HUES48 (cell line): Measurements from ENCODE around the gene PIGZ.

Experiments
- H3K27ac ChIP-seq: one replicate; pipeline ENCODE4 v1.7.0; 2013; ENCODE audit warnings: low read depth, low read length, inconsistent platforms
- H3K27me3 ChIP-seq: 2 replicates; pipeline ENCODE4 v1.6.1; 2013; ENCODE audit warnings: mild to moderate bottlenecking, low read length; ENCODE audit not compliant: control insufficient read depth, insufficient read depth
- H3K36me3 ChIP-seq: 2 replicates; pipeline ENCODE4 v1.6.1; 2013; ENCODE audit warnings: low read length; ENCODE audit not compliant: control insufficient read depth, insufficient read depth
- H3K4me1 ChIP-seq: 2 replicates; pipeline ENCODE4 v1.6.1; 2013; ENCODE audit warnings: mild to moderate bottlenecking, low read length; ENCODE audit not compliant: control insufficient read depth, insufficient read depth
- H3K4me3 ChIP-seq: 2 replicates; pipeline ENCODE4 v1.5.1; 2013; ENCODE audit warnings: mild to moderate bottlenecking, low read depth, low read length
- H3K9ac ChIP-seq: 2 replicates; pipeline ENCODE4 v1.6.1; 2013; ENCODE audit warnings: mild to moderate bottlenecking, low read depth, low read length, moderate library complexity
- H3K9me3 ChIP-seq: 2 replicates; pipeline ENCODE4 v1.6.1; 2013; ENCODE audit warnings: low read length; ENCODE audit not compliant: control insufficient read depth, insufficient read depth

Gene PIGZ

GRCh38 chr3:196927571-196928453 is 40.8 kb downstream of the PIGZ start:
- Histone ChIP-seq H3K4me3 (no peak overlapping the region), H3K27me3 (no peaks in the 10 kb centered on the region), H3K9me3 (no peaks in the 10 kb centered on the region), H3K9ac (no peak overlapping the region), H3K36me3 (peaks cover 50% of the 10 kb centered on the region), H3K4me1 (peaks cover 7% of the 10 kb centered on the region; the same call in 1 of the 2 replicates), H3K27ac (no peak overlapping the region)

GRCh38 chr3:196920733-196921132 is 47.9 kb downstream of the PIGZ start:
- peaks cover 15% of the 10 kb centered on the region for H3K36me3 ChIP-seq
- H3K4me1 ChIP-seq: no peaks in the 10 kb centered on the region
- no peak overlapping the region for H3K9ac ChIP-seq
- H3K9me3 ChIP-seq: no peaks in the 10 kb centered on the region
- H3K27ac ChIP-seq: no peak overlapping the region
- H3K4me3 ChIP-seq: no peak overlapping the region
- H3K27me3 ChIP-seq: no peaks in the 10 kb centered on the region

DNA sequence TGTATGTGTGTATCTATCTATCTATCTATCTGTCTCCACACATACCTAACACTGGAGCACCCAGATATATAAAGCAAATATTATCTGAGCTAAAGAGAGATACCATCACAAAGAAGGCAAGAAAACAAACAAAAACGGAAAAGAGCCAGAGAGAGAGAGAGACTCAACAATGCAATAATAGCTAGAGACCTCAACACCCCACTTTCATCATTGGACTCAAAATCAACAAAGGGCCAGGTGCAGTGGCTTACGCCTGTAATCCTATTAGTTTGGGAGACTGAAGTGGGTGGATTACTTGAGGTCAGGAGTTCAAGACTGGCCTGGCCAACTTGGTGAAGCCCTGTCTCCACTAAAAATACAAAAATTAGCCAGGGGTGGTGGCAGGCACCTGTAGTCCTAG is 49.7 kb downstream of the PIGZ start:
- Histone ChIP-seq H3K9me3 (no peaks in the 10 kb centered on the region), H3K36me3 (peaks cover 18% of the 10 kb centered on the region), H3K4me1 (no peaks in the 10 kb centered on the region), H3K27ac (no peak overlapping the region), H3K9ac (no peak overlapping the region), H3K4me3 (no peak overlapping the region), H3K27me3 (no peaks in the 10 kb centered on the region)

DNA sequence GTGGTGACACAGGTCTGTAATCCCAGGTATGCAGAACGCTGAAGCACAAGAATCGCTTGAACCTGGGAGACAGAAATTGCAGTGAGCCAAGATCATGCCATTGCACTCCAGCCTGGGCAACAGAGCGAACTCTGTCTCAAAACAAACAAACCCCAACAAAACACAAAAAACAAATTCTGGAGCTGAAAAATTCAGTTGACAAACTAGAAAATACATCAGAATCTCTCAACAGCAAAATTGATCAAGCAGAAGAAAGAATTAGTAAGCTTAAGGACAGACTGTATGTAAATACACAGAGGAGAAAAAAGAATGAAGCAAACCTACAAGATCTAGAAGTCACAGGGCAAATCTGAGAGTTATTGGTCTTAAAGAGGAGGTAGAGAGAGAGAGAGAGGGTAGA is 51.6 kb downstream of the PIGZ start:
- Histone ChIP-seq H3K27ac (no peak overlapping the region), H3K4me1 (no peaks in the 10 kb centered on the region), H3K36me3 (peaks cover 11% of the 10 kb centered on the region; the same call in 1 of the 2 replicates), H3K9me3 (no peaks in the 10 kb centered on the region), H3K9ac (no peak overlapping the region), H3K4me3 (no peak overlapping the region), H3K27me3 (no peaks in the 10 kb centered on the region)

DNA sequence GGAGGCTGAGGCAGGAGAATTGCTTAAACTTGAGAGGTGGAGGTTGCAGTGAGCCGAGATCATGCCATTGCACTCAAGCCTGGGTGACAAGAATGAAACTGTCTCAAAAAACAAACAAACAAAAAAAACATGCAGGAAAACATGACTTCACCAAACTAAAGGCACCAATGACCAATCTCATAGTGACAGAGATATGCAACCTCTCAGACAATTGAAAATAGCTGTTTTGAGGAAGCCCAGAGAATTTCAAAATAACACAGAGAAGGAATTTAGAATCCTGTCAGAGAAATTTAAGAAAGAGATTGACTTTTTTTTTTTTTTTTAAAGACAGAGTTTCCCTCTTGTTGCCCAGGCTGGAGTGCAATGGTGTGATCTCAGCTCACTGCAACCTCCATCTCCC is 52.4 kb downstream of the PIGZ start:
- H3K4me1 ChIP-seq: no peaks in the 10 kb centered on the region
- H3K4me3 ChIP-seq: no peak overlapping the region
- H3K36me3 ChIP-seq: peaks cover 7% of the 10 kb centered on the region; the same call in 1 of the 2 replicates
- no peaks in the 10 kb centered on the region for H3K9me3 ChIP-seq
- no peak overlapping the region for H3K27ac ChIP-seq
- H3K27me3 ChIP-seq: no peaks in the 10 kb centered on the region
- no peak overlapping the region for H3K9ac ChIP-seq

DNA sequence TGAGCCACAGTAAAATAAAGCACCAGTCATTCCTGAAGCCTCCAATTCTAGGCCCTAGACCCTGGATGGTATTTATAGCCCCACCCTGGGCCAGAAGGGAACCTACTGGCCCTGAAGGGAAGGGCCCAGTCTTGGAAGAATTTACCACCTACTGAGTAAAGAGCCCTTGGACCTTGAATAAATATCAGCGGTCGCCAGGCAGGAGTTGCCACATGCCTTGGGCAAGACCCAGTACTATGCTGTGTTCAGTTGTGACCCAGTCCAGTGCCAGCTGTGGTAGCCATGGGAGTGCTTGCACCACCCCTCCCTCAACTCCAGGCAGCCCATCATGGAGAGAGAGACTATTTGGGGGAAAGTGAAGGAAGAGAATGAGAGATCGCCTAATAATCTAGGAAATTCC is 53.3 kb downstream of the PIGZ start:
- Histone ChIP-seq H3K4me1 (no peaks in the 10 kb centered on the region), H3K27ac (no peak overlapping the region), H3K36me3 (peaks cover 3% of the 10 kb centered on the region; the same call in 1 of the 2 replicates)

GRCh38 chr3:196914866-196915265 is 53.8 kb downstream of the PIGZ start:
- no peaks in the 10 kb centered on the region for H3K9me3 ChIP-seq
- H3K27me3 ChIP-seq: no peaks in the 10 kb centered on the region
- peaks cover 3% of the 10 kb centered on the region; the same call in 1 of the 2 replicates for H3K36me3 ChIP-seq
- H3K27ac ChIP-seq: no peak overlapping the region
- H3K4me3 ChIP-seq: no peak overlapping the region
- H3K9ac ChIP-seq: no peak overlapping the region
- no peaks in the 10 kb centered on the region for H3K4me1 ChIP-seq

More for the DNA sequence above, 53.3 kb downstream of the PIGZ start:
- Histone ChIP-seq H3K9ac (no peak overlapping the region), H3K9me3 (no peaks in the 10 kb centered on the region), H3K4me3 (no peak overlapping the region), H3K27me3 (no peaks in the 10 kb centered on the region)

- Histone ChIP-seq H3K27me3 (no peaks in the 10 kb centered on the region), H3K4me1 (no peaks in the 10 kb centered on the region), H3K9ac (no peak overlapping the region), H3K36me3 (peaks cover 75% of the 10 kb centered on the region), H3K9me3 (no peaks in the 10 kb centered on the region), H3K27ac (no peak overlapping the region), H3K4me3 (no peak overlapping the region)
Observed at GRCh38 chr3:196903740-196904139, 64.9 kb downstream of the PIGZ start.

GRCh38 chr3:196902296-196902695 is 66.3 kb downstream of the PIGZ start:
- peaks cover 2% of the 10 kb centered on the region; the same call in 1 of the 2 replicates for H3K9me3 ChIP-seq
- no peak overlapping the region for H3K4me3 ChIP-seq
- no peak overlapping the region for H3K27ac ChIP-seq
- no peaks in the 10 kb centered on the region for H3K4me1 ChIP-seq
- H3K27me3 ChIP-seq: no peaks in the 10 kb centered on the region
- H3K9ac ChIP-seq: no peak overlapping the region
- peaks cover 67% of the 10 kb centered on the region for H3K36me3 ChIP-seq

DNA sequence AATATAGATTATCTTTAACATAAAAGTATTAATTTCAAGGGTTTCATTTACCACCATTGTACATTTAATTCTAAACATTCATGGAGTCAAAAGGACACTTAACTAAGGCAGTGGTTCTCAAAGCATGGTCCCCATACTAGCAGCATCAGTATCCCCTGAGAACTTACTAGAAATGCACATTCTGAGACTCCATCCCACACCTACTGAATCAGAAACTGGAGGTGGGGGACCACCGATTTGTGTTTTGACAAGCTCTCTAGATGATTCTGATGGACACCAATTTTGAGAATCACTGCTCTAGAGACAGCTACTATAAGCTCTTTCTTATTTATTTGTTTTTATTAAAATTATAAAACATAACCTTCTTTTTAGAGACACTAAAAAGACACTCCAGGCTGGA is 66.9 kb downstream of the PIGZ start:
- H3K36me3 ChIP-seq: peaks cover 66% of the 10 kb centered on the region

More for the DNA sequence above, 66.9 kb downstream of the PIGZ start:
- Histone ChIP-seq H3K9ac (no peak overlapping the region), H3K4me3 (no peak overlapping the region), H3K4me1 (no peaks in the 10 kb centered on the region), H3K27ac (no peak overlapping the region), H3K27me3 (no peaks in the 10 kb centered on the region), H3K9me3 (peaks cover 2% of the 10 kb centered on the region; the same call in 1 of the 2 replicates)
